NB4 (cell line): ENCODE results near the gene TMCC1.

Experiments
- CTCF ChIP-seq: IDR thresholded peaks from one replicate; pipeline ENCODE4 v1.5.1; 2012; ENCODE audit warnings: low read depth, low read length
- TF ChIP-seq, protein P1 (sequence below): IDR thresholded peaks from 2 replicates; pipeline ENCODE4 v1.6.1; 2011; ENCODE audit warnings: low read depth, low read length

DNA sequence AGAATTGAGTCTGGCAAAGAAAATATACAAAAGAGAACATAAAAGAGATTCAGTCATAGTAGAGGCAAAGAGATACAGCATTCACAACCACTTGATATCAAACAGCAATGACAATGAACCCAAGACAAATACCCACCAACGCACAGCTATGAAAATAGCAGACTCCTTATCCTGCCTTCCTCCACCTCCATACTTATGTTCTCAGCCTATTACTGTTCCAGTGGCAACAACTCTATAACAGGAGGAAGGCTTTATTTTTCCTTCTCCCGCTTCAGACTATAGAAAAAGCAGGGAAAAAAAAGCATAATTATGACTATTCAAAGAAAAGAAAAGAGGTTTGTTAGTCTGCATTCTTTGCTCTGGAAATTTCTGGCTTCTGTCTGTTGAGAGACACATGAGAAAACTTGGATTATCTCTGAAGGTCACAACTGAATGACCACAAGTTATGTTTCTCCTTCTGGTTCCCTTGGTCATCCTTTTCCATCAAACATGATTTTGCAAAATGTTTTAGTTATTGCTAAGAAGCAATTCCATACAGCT lies 205.9 kb downstream of the TMCC1 start:
- TF ChIP-seq CTCF = no peak
- TF ChIP-seq, protein P1, sequence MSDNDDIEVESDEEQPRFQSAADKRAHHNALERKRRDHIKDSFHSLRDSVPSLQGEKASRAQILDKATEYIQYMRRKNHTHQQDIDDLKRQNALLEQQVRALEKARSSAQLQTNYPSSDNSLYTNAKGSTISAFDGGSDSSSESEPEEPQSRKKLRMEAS = no peak
